ENCODE results near the gene ACKR4.

Gene ACKR4

GRCh38 chr3:132568422-132568821, 28.6 kb upstream of the ACKR4 start:
- Histone ChIP-seq H3K9me3 (ENCODE audit: insufficient read depth, low read depth, low read length) (no peaks in the 10 kb centered on the region), H3K14ac (ENCODE audit: low read length) (no peak overlapping the region), H3K79me1 (ENCODE audit: low read length) (no peaks in the 10 kb centered on the region), H3K27me3 (ENCODE audit: insufficient read depth, low read length) (no peaks in the 10 kb centered on the region), H3K4ac (ENCODE audit: low read depth, low read length) (no peak overlapping the region), H2AK5ac (ENCODE audit: low read length) (no peak overlapping the region), H3K23ac (ENCODE audit: low read length) (no peak overlapping the region), H2AFZ (ENCODE audit: insufficient read depth, low read length, poor library complexity) (no peak overlapping the region), H4K12ac (ENCODE audit: low read depth, low read length) (no peak overlapping the region), H4K8ac (ENCODE audit: low read depth, low read length) (no peak overlapping the region), H3K36me3 (ENCODE audit: control insufficient read depth in 1 of 2, insufficient read depth in 2 of 2, low read length in 2 of 2) (no peaks in the 10 kb centered on the region), H3K79me2 (ENCODE audit: control insufficient read depth, insufficient read depth, low read length, poor library complexity) (no peaks in the 10 kb centered on the region), H3K18ac (ENCODE audit: low read length) (no peak overlapping the region), H2BK5ac (ENCODE audit: low read depth, low read length, poor library complexity) (no peak overlapping the region), H3K4me3 (ENCODE audit: low read depth, low read length) (no peak overlapping the region), H3K27ac (ENCODE audit: low read depth, low read length) (no peak overlapping the region), H3K4me2 (ENCODE audit: low read length) (no peak overlapping the region), H2BK120ac (ENCODE audit: insufficient read depth, low read length, poor library complexity) (no peak overlapping the region), H3K9ac (ENCODE audit: low read length) (no peak overlapping the region), H2BK12ac (ENCODE audit: low read length) (no peak overlapping the region), H3K4me1 (ENCODE audit: control insufficient read depth in 1 of 2, insufficient read depth in 2 of 2, low read length in 2 of 2) (no peaks in the 10 kb centered on the region), H4K91ac (ENCODE audit: low read depth, low read length) (no peak overlapping the region)
- WGBS (ENCODE audit: extremely low coverage, insufficient coverage, insufficient read length) = no CpG with 5 or more reads among the region's 2 CpGs
- DNase-seq = no peak

- Histone ChIP-seq H3K9me3 (ENCODE audit: insufficient read depth, low read depth, low read length) (no peaks in the 10 kb centered on the region), H3K4me2 (ENCODE audit: low read length) (no peak overlapping the region), H3K4me3 (ENCODE audit: low read depth, low read length) (no peak overlapping the region), H4K8ac (ENCODE audit: low read depth, low read length) (no peak overlapping the region), H4K12ac (ENCODE audit: low read depth, low read length) (no peak overlapping the region), H2BK120ac (ENCODE audit: insufficient read depth, low read length, poor library complexity) (no peak overlapping the region), H3K79me1 (ENCODE audit: low read length) (no peaks in the 10 kb centered on the region), H3K79me2 (ENCODE audit: control insufficient read depth, insufficient read depth, low read length, poor library complexity) (no peaks in the 10 kb centered on the region), H4K91ac (ENCODE audit: low read depth, low read length) (no peak overlapping the region), H3K23ac (ENCODE audit: low read length) (no peak overlapping the region), H3K9ac (ENCODE audit: low read length) (no peak overlapping the region), H3K4me1 (ENCODE audit: control insufficient read depth in 1 of 2, insufficient read depth in 2 of 2, low read length in 2 of 2) (no peaks in the 10 kb centered on the region), H2BK5ac (ENCODE audit: low read depth, low read length, poor library complexity) (no peak overlapping the region), H2AFZ (ENCODE audit: insufficient read depth, low read length, poor library complexity) (no peak overlapping the region), H3K27ac (ENCODE audit: low read depth, low read length) (no peak overlapping the region), H2BK12ac (ENCODE audit: low read length) (no peak overlapping the region), H3K4ac (ENCODE audit: low read depth, low read length) (no peak overlapping the region), H3K36me3 (ENCODE audit: control insufficient read depth in 1 of 2, insufficient read depth in 2 of 2, low read length in 2 of 2) (no peaks in the 10 kb centered on the region), H2AK5ac (ENCODE audit: low read length) (no peak overlapping the region), H3K14ac (ENCODE audit: low read length) (no peak overlapping the region), H3K27me3 (ENCODE audit: insufficient read depth, low read length) (no peaks in the 10 kb centered on the region), H3K18ac (ENCODE audit: low read length) (no peak overlapping the region)
- no peak for DNase-seq
- WGBS (ENCODE audit: extremely low coverage, insufficient coverage, insufficient read length) = no CpG with 5 or more reads among the region's 2 CpGs
These were observed 27.9 kb upstream of the ACKR4 start for GRCh38 chr3:132569153-132569552.

GRCh38 chr3:132569580-132569979, 27.5 kb upstream of the ACKR4 start:
- H2BK12ac ChIP-seq (ENCODE audit: low read length) = no peak overlapping the region
- no peak overlapping the region for H3K23ac ChIP-seq (ENCODE audit: low read length)
- H3K27me3 ChIP-seq (ENCODE audit: insufficient read depth, low read length) = no peaks in the 10 kb centered on the region
- H3K4me1 ChIP-seq (ENCODE audit: control insufficient read depth in 1 of 2, insufficient read depth in 2 of 2, low read length in 2 of 2) = no peaks in the 10 kb centered on the region
- no peaks in the 10 kb centered on the region for H3K79me2 ChIP-seq (ENCODE audit: control insufficient read depth, insufficient read depth, low read length, poor library complexity)
- no peak overlapping the region for H4K91ac ChIP-seq (ENCODE audit: low read depth, low read length)
- H3K27ac ChIP-seq (ENCODE audit: low read depth, low read length) = no peak overlapping the region
- DNase-seq = no peak
- H3K4me2 ChIP-seq (ENCODE audit: low read length) = no peak overlapping the region
- H3K36me3 ChIP-seq (ENCODE audit: control insufficient read depth in 1 of 2, insufficient read depth in 2 of 2, low read length in 2 of 2) = no peaks in the 10 kb centered on the region
- no peak overlapping the region for H2BK5ac ChIP-seq (ENCODE audit: low read depth, low read length, poor library complexity)
- H3K9ac ChIP-seq (ENCODE audit: low read length) = no peak overlapping the region
- H4K12ac ChIP-seq (ENCODE audit: low read depth, low read length) = no peak overlapping the region
- H3K9me3 ChIP-seq (ENCODE audit: insufficient read depth, low read depth, low read length) = no peaks in the 10 kb centered on the region
- WGBS (ENCODE audit: extremely low coverage, insufficient coverage, insufficient read length) = no CpG with 5 or more reads among the region's 1 CpG
- H2AK5ac ChIP-seq (ENCODE audit: low read length) = no peak overlapping the region
- H3K4me3 ChIP-seq (ENCODE audit: low read depth, low read length) = no peak overlapping the region
- no peak overlapping the region for H2BK120ac ChIP-seq (ENCODE audit: insufficient read depth, low read length, poor library complexity)
- H3K4ac ChIP-seq (ENCODE audit: low read depth, low read length) = no peak overlapping the region
- no peak overlapping the region for H4K8ac ChIP-seq (ENCODE audit: low read depth, low read length)
- H3K14ac ChIP-seq (ENCODE audit: low read length) = no peak overlapping the region
- H3K79me1 ChIP-seq (ENCODE audit: low read length) = no peaks in the 10 kb centered on the region
- no peak overlapping the region for H2AFZ ChIP-seq (ENCODE audit: insufficient read depth, low read length, poor library complexity)
- no peak overlapping the region for H3K18ac ChIP-seq (ENCODE audit: low read length)

- Histone ChIP-seq H3K4me1 (ENCODE audit: control insufficient read depth in 1 of 2, insufficient read depth in 2 of 2, low read length in 2 of 2) (no peaks in the 10 kb centered on the region), H3K79me1 (ENCODE audit: low read length) (no peaks in the 10 kb centered on the region), H2AFZ (ENCODE audit: insufficient read depth, low read length, poor library complexity) (no peak overlapping the region), H4K12ac (ENCODE audit: low read depth, low read length) (no peak overlapping the region), H3K4me2 (ENCODE audit: low read length) (no peak overlapping the region), H2AK5ac (ENCODE audit: low read length) (no peak overlapping the region), H3K79me2 (ENCODE audit: control insufficient read depth, insufficient read depth, low read length, poor library complexity) (no peaks in the 10 kb centered on the region), H3K4me3 (ENCODE audit: low read depth, low read length) (no peak overlapping the region), H2BK5ac (ENCODE audit: low read depth, low read length, poor library complexity) (no peak overlapping the region), H3K4ac (ENCODE audit: low read depth, low read length) (no peak overlapping the region), H3K23ac (ENCODE audit: low read length) (no peak overlapping the region), H4K8ac (ENCODE audit: low read depth, low read length) (no peak overlapping the region), H3K18ac (ENCODE audit: low read length) (no peak overlapping the region), H2BK120ac (ENCODE audit: insufficient read depth, low read length, poor library complexity) (no peak overlapping the region), H2BK12ac (ENCODE audit: low read length) (no peak overlapping the region), H4K91ac (ENCODE audit: low read depth, low read length) (no peak overlapping the region), H3K36me3 (ENCODE audit: control insufficient read depth in 1 of 2, insufficient read depth in 2 of 2, low read length in 2 of 2) (peaks cover 0 to 2% of the 10 kb centered on the region in 2 experiments), H3K27ac (ENCODE audit: low read depth, low read length) (no peak overlapping the region), H3K9me3 (ENCODE audit: insufficient read depth, low read depth, low read length) (no peaks in the 10 kb centered on the region), H3K9ac (ENCODE audit: low read length) (no peak overlapping the region), H3K27me3 (ENCODE audit: insufficient read depth, low read length) (no peaks in the 10 kb centered on the region), H3K14ac (ENCODE audit: low read length) (no peak overlapping the region)
- no CpG with 5 or more reads among the region's 2 CpGs for WGBS (ENCODE audit: extremely low coverage, insufficient coverage, insufficient read length)
- DNase-seq = no peak
These were observed 27.1 kb upstream of the ACKR4 start for GRCh38 chr3:132570016-132570415.
